ENCODE results near the gene RAB6B. TPM values are rescaled to one million over a fixed set of nuclear protein-coding genes. Genes with fewer than 3 reads are reported as not detected.

The RAB6B gene
- total RNA-seq, 1 donor from 2014 or later: 1.6 TPM

DNA sequence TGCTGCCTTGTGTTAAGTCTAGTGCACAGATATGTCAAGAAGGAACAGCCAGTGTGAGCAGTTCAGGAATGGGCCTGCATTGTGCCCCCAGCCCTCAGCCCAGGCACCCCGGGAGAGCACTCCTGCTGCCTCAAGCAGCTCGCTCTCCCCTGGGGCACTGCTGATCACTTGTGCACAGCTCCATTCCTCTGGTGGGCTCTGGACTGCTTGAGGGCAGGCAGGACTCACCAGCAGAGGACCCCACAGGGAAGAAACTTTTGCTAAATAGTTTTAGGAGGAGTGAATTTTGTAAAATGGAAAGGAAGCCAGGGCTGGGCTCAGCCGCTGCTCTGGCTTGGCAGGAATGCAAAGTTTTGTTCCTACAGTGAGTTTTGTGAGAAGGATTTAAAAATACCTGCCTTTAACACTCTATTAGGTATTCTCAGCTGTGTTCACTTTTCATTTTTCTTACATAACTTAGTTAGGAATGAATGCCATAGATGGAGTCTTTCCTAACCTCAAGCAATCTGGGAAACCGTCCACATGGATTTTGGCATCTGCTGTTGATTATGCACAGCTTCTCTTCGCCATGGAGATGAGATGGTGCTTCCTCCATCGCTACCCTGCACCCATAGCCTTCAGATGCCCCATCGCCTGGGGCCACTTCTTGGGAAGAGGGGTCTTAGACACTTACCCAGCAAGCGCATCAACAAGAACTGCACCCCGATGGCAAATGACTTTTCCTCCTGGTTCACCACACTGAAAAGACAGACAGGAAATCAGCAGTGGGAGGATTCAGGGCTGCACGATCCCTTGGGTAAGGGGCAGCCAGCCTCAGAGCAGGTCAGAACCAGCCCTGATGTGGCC is 42.3 kb upstream of the RAB6B start:
- Histone ChIP-seq H3K27me3 (ENCODE audit: control insufficient read depth in 3 of 3, insufficient read depth in 3 of 3, low read length in 3 of 3) (no peaks in the 10 kb centered on the region), H3K36me3 (ENCODE audit: control insufficient read depth in 3 of 3, insufficient read depth in 3 of 3, low read length in 3 of 3) (no peaks in the 10 kb centered on the region), H3K4me3 (ENCODE audit: low read length in 3 of 3) (no peak overlapping the region), H3K9ac (ENCODE audit: low read depth in 1 of 3, low read length in 3 of 3) (no peak overlapping the region), H3K27ac (ENCODE audit: low read depth, low read length) (no peak overlapping the region), H3K4me1 (ENCODE audit: control insufficient read depth in 3 of 3, insufficient read depth in 3 of 3, low read length in 3 of 3) (peaks cover 5 to 14% (median 12%) of the 10 kb centered on the region in 3 donors), H3K9me3 (ENCODE audit: control insufficient read depth in 3 of 3, low read length in 3 of 3) (no peaks in the 10 kb centered on the region)

DNA sequence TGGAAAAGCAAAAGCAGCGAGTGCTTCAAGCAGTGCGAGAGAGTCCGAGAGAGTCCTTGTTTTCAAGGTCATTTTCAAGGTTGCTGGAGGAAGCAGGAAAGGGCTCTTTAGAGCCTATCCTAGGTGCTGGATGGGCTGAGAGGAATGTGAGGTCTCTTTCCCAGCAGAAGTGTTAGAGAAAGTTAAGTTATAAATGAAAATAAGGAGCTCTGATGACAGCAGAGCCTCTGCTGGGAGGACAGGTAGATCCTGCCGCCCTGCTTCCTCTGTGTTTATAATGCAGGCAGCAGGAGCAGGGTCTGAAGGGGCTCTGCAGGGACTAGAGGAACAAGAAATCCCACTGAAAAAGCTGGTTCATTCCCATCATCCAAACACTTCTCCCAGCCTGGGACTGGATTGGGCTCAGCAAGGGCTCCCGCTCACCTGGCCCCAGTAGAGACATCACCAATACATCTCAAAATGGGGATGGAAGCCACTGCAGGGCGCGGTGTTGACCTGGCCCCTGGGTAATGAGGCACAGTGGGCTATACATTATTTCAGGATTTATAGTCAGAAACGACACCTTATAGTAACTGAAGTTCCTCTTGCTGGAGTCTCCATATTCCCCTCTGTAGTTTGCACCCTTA is 41.5 kb upstream of the RAB6B start:
- Histone ChIP-seq H3K4me3 (ENCODE audit: low read length in 3 of 3) (no peak overlapping the region), H3K27me3 (ENCODE audit: control insufficient read depth in 3 of 3, insufficient read depth in 3 of 3, low read length in 3 of 3) (no peaks in the 10 kb centered on the region), H3K36me3 (ENCODE audit: control insufficient read depth in 3 of 3, insufficient read depth in 3 of 3, low read length in 3 of 3) (no peaks in the 10 kb centered on the region), H3K27ac (ENCODE audit: low read depth, low read length) (no peak overlapping the region), H3K4me1 (ENCODE audit: control insufficient read depth in 3 of 3, insufficient read depth in 3 of 3, low read length in 3 of 3) (peaks cover 5 to 11% (median 7%) of the 10 kb centered on the region in 3 donors), H3K9ac (ENCODE audit: low read depth in 1 of 3, low read length in 3 of 3) (no peak overlapping the region), H3K9me3 (ENCODE audit: control insufficient read depth in 3 of 3, low read length in 3 of 3) (no peaks in the 10 kb centered on the region)

DNA sequence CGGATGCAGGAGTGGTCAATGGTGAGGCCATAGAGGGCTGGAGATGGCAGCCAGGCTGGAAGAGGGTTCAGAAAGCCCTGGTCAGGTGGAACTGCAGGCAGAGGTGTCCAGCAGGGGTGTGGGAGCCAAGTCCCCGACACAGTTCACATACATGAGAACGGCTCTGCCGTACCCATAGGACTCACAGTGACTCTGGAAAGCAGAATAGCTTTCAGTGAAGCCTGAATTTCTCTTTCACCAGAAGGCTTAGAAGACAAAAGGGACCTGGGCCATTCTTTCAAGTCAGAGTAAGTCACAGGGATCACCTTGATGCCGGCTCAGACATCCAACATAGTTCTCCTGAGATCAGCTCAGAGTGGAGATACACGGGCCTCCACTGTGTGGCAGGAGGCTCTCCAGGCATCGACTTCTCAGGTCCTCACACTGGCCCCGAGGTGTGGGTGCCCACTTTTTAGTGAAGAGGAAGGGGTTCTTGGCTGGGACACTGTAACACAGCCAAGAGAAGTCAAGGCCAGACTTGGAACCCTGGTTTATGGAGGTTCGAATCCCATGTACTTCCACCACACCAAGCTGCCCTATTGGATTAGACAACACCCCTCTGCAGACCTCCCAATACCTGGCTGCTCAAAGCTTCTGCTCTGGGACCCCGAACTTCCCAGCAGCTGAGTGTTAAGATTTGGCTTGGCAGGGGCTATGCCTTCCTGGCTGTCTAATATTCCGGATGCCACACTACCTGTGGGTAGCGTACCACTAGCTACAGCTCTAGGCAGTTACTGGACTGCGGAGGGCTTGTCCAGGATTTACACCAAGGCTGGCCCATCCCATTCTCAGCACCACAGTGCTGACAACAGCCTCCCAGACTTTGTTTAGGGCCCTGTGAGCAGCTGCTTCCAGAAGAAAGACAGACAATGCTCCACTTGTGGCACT is 40.4 kb upstream of the RAB6B start:
- Histone ChIP-seq H3K4me3 (ENCODE audit: low read length in 3 of 3) (no peak overlapping the region), H3K4me1 (ENCODE audit: control insufficient read depth in 3 of 3, insufficient read depth in 3 of 3, low read length in 3 of 3) (peaks cover 0 to 2% (median 0%) of the 10 kb centered on the region in 3 donors), H3K9ac (ENCODE audit: low read depth in 1 of 3, low read length in 3 of 3) (no peak overlapping the region), H3K27ac (ENCODE audit: low read depth, low read length) (no peak overlapping the region), H3K27me3 (ENCODE audit: control insufficient read depth in 3 of 3, insufficient read depth in 3 of 3, low read length in 3 of 3) (no peaks in the 10 kb centered on the region), H3K36me3 (ENCODE audit: control insufficient read depth in 3 of 3, insufficient read depth in 3 of 3, low read length in 3 of 3) (no peaks in the 10 kb centered on the region), H3K9me3 (ENCODE audit: control insufficient read depth in 3 of 3, low read length in 3 of 3) (no peaks in the 10 kb centered on the region)

DNA sequence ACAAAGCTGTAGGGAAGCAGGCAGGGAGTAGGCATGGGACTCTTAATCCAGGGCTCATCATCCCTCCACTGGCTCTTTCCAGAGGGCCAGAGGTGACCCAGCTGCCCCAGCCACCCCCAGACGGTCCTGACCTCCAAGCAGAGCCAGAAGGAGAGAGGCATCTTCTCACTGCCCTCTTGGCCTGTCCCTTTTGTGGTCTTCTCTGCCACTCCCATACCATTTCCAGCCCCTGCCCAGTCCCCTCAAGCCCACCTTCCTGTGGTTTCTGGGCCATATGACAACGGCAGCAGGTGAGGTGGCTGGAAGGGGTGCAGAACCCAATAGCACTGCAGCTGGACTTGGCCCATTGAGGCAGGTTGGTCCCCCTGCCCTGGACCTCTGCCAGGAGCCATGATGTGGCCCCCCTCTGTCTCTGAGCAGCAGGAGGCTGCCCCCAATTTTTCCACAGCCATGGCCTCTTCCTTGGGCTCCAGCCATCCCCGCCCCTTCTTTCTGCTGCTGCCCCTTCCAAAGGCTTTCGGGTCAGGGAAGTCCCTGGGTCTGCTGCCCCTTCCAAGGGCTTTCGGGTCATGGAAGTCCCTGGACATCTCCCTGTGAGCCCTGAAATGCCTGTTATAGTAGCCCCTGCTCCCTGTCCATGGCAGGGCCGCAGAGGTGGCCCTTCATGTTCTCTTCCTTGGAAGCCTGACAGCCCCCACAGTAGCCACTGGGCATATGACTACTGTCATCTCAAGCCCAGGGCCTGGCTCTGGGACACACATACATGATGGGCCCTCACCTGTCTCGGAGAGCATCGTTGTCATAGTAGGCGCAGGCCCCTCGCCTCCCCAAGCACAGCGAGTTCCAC is 39.5 kb upstream of the RAB6B start:
- no peak overlapping the region for H3K27ac ChIP-seq (ENCODE audit: low read depth, low read length)
- no peaks in the 10 kb centered on the region for H3K27me3 ChIP-seq (ENCODE audit: control insufficient read depth in 3 of 3, insufficient read depth in 3 of 3, low read length in 3 of 3)
- H3K4me3 ChIP-seq (ENCODE audit: low read length in 3 of 3): no peak overlapping the region
- no peak overlapping the region for H3K9ac ChIP-seq (ENCODE audit: low read depth in 1 of 3, low read length in 3 of 3)
- no peaks in the 10 kb centered on the region for H3K4me1 ChIP-seq (ENCODE audit: control insufficient read depth in 3 of 3, insufficient read depth in 3 of 3, low read length in 3 of 3)
- H3K36me3 ChIP-seq (ENCODE audit: control insufficient read depth in 3 of 3, insufficient read depth in 3 of 3, low read length in 3 of 3): no peaks in the 10 kb centered on the region
- H3K9me3 ChIP-seq (ENCODE audit: control insufficient read depth in 3 of 3, low read length in 3 of 3): no peaks in the 10 kb centered on the region

DNA sequence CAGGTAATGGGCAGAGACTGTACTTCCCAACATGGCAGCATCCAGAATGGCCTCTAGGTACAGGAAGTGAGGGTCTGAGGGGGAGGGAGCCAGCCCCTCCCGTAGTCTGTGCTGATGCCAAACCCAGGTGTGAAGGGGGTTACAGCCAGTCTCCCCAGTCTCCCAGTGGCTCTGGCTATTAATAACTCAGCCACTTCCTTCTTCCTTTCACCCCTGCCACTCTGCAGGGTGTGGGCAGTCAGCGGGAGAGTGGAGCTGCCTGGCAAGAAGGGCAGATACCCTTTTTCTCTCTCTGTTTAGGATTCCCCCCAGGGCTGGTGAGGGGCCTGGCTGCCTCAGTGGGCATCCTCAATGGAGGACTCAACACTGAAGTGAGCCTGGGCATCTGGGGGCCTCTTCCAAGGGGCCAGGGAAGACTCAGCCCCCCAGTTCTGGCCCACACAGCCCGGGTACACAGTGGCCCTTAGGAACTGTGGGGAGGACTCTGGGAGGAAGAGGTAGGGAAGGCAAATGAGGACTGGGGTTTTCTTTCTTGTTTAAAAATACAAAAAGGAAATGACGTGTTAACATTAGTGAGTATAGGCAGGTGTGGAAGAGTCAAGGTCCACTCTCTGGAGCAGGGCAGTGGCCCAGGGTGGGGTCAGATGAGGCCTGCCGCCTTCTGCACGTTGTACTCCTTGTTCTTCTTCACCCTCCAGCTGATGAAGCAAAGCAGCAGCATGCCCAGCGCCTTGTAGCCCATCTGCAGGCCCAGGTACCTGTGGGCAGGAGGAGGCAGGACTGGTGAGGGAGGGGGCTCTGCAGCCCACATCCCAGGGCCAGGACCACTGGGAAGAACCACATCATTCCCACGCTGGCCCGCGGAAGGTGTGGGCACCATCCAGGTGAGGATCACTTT is 38.6 kb upstream of the RAB6B start:
- H3K27me3 ChIP-seq (ENCODE audit: control insufficient read depth in 3 of 3, insufficient read depth in 3 of 3, low read length in 3 of 3): peaks cover 0 to under 1% (median 0%) of the 10 kb centered on the region in 3 donors
- H3K9ac ChIP-seq (ENCODE audit: low read depth in 1 of 3, low read length in 3 of 3): no peak overlapping the region
- H3K27ac ChIP-seq (ENCODE audit: low read depth, low read length): no peak overlapping the region
- H3K4me1 ChIP-seq (ENCODE audit: control insufficient read depth in 3 of 3, insufficient read depth in 3 of 3, low read length in 3 of 3): no peaks in the 10 kb centered on the region
- no peaks in the 10 kb centered on the region for H3K36me3 ChIP-seq (ENCODE audit: control insufficient read depth in 3 of 3, insufficient read depth in 3 of 3, low read length in 3 of 3)
- no peak overlapping the region for H3K4me3 ChIP-seq (ENCODE audit: low read length in 3 of 3)
- no peaks in the 10 kb centered on the region for H3K9me3 ChIP-seq (ENCODE audit: control insufficient read depth in 3 of 3, low read length in 3 of 3)

DNA sequence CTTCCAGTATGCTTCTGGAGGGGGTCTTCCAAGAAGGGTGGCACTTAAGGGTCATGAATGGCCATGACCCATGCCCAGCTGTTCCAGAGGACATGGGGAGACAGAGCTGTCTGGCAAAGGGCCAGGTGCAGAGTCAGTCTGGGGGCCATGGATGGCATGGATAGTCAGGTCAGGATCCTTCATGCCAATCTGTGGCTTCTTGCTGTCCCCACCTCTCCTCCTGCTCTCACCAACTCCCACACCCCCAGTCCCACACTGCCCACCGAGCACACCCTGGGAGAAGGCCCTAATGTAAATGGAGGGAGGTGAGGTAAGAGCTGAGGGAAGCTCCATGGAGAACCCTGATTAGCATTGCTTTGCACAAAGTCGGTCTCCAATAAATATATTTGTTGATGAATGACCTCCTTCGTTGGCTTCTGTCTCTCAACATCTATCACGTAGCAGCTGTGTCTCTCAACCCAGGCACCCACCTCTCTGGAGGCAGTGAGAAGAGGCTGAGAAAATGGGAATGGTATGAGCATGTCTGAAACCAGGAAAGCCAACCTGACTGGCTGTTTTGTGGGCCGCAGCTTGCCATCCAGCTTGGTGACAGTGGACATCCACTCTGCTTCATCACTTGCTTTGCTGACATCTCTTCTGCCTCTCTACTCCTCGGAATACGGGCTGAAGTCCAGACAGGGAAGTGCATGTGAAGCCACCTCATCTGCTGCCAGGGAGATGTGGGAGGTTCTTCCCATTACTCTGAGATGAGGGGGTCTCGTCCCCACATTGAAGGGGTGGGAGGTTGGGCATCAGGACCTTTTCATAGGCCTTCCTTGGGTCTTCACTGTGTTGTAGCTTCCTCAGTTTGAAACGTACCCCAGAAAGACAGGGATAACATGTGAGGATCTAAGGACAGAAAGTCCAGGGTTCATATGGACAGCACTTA is 37.7 kb upstream of the RAB6B start:
- Histone ChIP-seq H3K36me3 (ENCODE audit: control insufficient read depth in 3 of 3, insufficient read depth in 3 of 3, low read length in 3 of 3) (no peaks in the 10 kb centered on the region), H3K9ac (ENCODE audit: low read depth in 1 of 3, low read length in 3 of 3) (no peak overlapping the region), H3K9me3 (ENCODE audit: control insufficient read depth in 3 of 3, low read length in 3 of 3) (no peaks in the 10 kb centered on the region), H3K27me3 (ENCODE audit: control insufficient read depth in 3 of 3, insufficient read depth in 3 of 3, low read length in 3 of 3) (peaks cover 5 to 9% (median 9%) of the 10 kb centered on the region in 3 donors), H3K4me1 (ENCODE audit: control insufficient read depth in 3 of 3, insufficient read depth in 3 of 3, low read length in 3 of 3) (no peaks in the 10 kb centered on the region), H3K4me3 (ENCODE audit: low read length in 3 of 3) (no peak overlapping the region), H3K27ac (ENCODE audit: low read depth, low read length) (no peak overlapping the region)

DNA sequence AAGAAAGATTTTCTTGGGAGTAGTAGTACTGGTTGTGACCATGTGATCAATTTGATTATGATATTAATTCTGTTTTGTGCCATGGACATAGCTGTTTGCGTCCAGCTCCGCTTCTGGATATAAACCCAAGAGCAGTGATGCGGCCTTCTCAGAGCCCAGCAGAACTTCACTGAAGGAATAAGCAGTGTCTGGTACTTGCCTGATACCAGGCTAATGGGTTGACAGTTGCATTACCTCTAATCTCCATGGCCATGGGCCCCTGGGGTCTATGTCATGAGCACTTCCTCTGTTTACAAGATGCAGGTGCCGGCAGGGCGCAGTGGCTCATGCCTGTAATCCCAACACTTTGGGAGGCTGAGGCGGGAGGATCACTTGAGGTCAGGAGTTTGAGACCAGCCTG is 36.3 kb upstream of the RAB6B start:
- no peaks in the 10 kb centered on the region for H3K9me3 ChIP-seq (ENCODE audit: control insufficient read depth in 3 of 3, low read length in 3 of 3)
- H3K4me3 ChIP-seq (ENCODE audit: low read length in 3 of 3): no peak overlapping the region
- H3K36me3 ChIP-seq (ENCODE audit: control insufficient read depth in 3 of 3, insufficient read depth in 3 of 3, low read length in 3 of 3): no peaks in the 10 kb centered on the region
- peaks cover 3 to 5% (median 4%) of the 10 kb centered on the region in 3 donors for H3K4me1 ChIP-seq (ENCODE audit: control insufficient read depth in 3 of 3, insufficient read depth in 3 of 3, low read length in 3 of 3)
- H3K9ac ChIP-seq (ENCODE audit: low read depth in 1 of 3, low read length in 3 of 3): no peak overlapping the region
- H3K27me3 ChIP-seq (ENCODE audit: control insufficient read depth in 3 of 3, insufficient read depth in 3 of 3, low read length in 3 of 3): peaks cover 5 to 11% (median 10%) of the 10 kb centered on the region in 3 donors
- H3K27ac ChIP-seq (ENCODE audit: low read depth, low read length): no peak overlapping the region

DNA sequence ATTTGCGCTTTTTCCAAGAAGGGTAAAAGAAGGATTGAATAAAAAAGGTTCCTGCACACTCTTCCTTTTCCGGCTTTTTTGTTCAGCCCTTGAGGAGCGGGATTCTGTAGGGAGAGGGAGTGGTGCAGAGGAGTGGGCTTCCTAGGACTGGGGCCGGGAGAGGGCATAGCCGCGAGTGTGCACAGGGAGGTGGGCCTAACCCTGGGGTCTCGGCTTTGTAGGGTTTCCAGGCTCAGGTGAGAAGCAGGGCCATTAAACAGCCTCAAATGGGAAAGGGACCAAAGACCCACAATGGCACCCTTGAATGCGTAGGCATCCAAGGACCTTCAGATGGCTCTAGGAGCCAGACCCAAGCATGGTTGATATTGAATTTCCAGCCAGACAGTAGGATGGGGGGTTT is 35.4 kb upstream of the RAB6B start:
- H3K27me3 ChIP-seq (ENCODE audit: control insufficient read depth in 3 of 3, insufficient read depth in 3 of 3, low read length in 3 of 3): peaks cover 5 to 11% (median 10%) of the 10 kb centered on the region in 3 donors
- H3K27ac ChIP-seq (ENCODE audit: low read depth, low read length): no peak overlapping the region
- no peak overlapping the region for H3K9ac ChIP-seq (ENCODE audit: low read depth in 1 of 3, low read length in 3 of 3)
- peaks cover 4 to 5% (median 4%) of the 10 kb centered on the region in 3 donors for H3K4me1 ChIP-seq (ENCODE audit: control insufficient read depth in 3 of 3, insufficient read depth in 3 of 3, low read length in 3 of 3)
- H3K9me3 ChIP-seq (ENCODE audit: control insufficient read depth in 3 of 3, low read length in 3 of 3): no peaks in the 10 kb centered on the region
- H3K36me3 ChIP-seq (ENCODE audit: control insufficient read depth in 3 of 3, insufficient read depth in 3 of 3, low read length in 3 of 3): no peaks in the 10 kb centered on the region
- no peak overlapping the region for H3K4me3 ChIP-seq (ENCODE audit: low read length in 3 of 3)
